ENCODE data around the gene STX4.
"Not testable (repeated sequence)": the region's sequence is repeated elsewhere in the genome, so short reads cannot be mapped to it uniquely, and the experiment has no call there.

STX4 gene

GRCh38 chr16:30998852-30999761 lies 34.3 kb upstream of the STX4 start:
- DNase-seq: no peak

- DNase-seq: no peak
Observed at GRCh38 chr16:31000671-31001382, 32.5 kb upstream of the STX4 start.

GRCh38 chr16:31001507-31002249 lies 31.7 kb upstream of the STX4 start:
- DNase-seq: no peak

- no peak for DNase-seq
Observed at GRCh38 chr16:31002250-31002700, 31.1 kb upstream of the STX4 start.

GRCh38 chr16:31002862-31003341 lies 30.5 kb upstream of the STX4 start:
- DNase-seq: no peak

- DNase-seq: no peak
Observed at GRCh38 chr16:31003744-31004143, 29.6 kb upstream of the STX4 start.

- DNase-seq: no peak
Observed at GRCh38 chr16:31004658-31005057, 28.7 kb upstream of the STX4 start.

- peak; percentile 66 for DNase-seq
Observed at GRCh38 chr16:31005350-31006085, 27.8 kb upstream of the STX4 start.

GRCh38 chr16:31006086-31006385 lies 27.3 kb upstream of the STX4 start:
- DNase-seq: no peak

GRCh38 chr16:31006589-31006988 lies 26.8 kb upstream of the STX4 start:
- no peak for DNase-seq

GRCh38 chr16:31007684-31008083 lies 25.7 kb upstream of the STX4 start:
- DNase-seq: no peak

GRCh38 chr16:31008149-31008548 lies 25.2 kb upstream of the STX4 start:
- no peak for DNase-seq

GRCh38 chr16:31008551-31008950 lies 24.8 kb upstream of the STX4 start:
- DNase-seq: no peak

GRCh38 chr16:31009120-31009519 lies 24.2 kb upstream of the STX4 start:
- no peak for DNase-seq

- DNase-seq: no peak
Observed at GRCh38 chr16:31009894-31010584, 23.3 kb upstream of the STX4 start.

GRCh38 chr16:31010585-31011325 lies 22.6 kb upstream of the STX4 start, which contains the start of gene STX1B:
STX1B (minus strand) TSS chr16:31010638; CDS start chr16:31010396, 242 bp downstream.
- peak; percentile 24 for DNase-seq

GRCh38 chr16:31011815-31012214 lies 21.5 kb upstream of the STX4 start:
- not testable (repeated sequence) for DNase-seq

- DNase-seq: not testable (repeated sequence)
Observed at GRCh38 chr16:31013292-31013691, 20.1 kb upstream of the STX4 start.

- no peak for DNase-seq
Observed at GRCh38 chr16:31016018-31016417, 17.3 kb upstream of the STX4 start.

GRCh38 chr16:31017756-31018155 lies 15.6 kb upstream of the STX4 start:
- not testable (repeated sequence) for DNase-seq

- no peak for DNase-seq
Observed at GRCh38 chr16:31020536-31020935, 12.8 kb upstream of the STX4 start.
